Lung (tissue), 12 donors: ENCODE measurements around the gene HOXC11. TPM values are rescaled to one million over a fixed set of nuclear protein-coding genes. Genes with fewer than 3 reads are reported as not detected.

Experiments used
- ATAC-seq: fragments of 200-7000 bp; cut with Tn5 transposase; one replicate; pipeline ENCODE4 v1.9.1; 2020; ENCODE audit warnings: moderate number of reproducible peaks; ENCODE audit not compliant: insufficient read depth, low FRiP score
- DNase-seq, 3 donors: peaks; one replicate each; pipeline ENCODE4 v3.0.0-alpha.2; 2013 to 2017
- H3K27ac ChIP-seq, 2 donors: one replicate each; pipeline ENCODE4 v1.5.1; 2013; ENCODE audit warnings: mild to moderate bottlenecking in 2 of 2, moderate library complexity in 2 of 2, control low read depth in 1 of 2, inconsistent platforms in 1 of 2, low read depth in 1 of 2, low read length in 1 of 2
- H3K27me3 ChIP-seq, 3 donors: one replicate each; pipeline ENCODE4 v1.5.1; 2013; ENCODE audit warnings: low read length in 2 of 3; ENCODE audit not compliant: control insufficient read depth in 3 of 3, insufficient read depth in 3 of 3
- H3K36me3 ChIP-seq, 4 donors: one replicate each; pipeline ENCODE4 v1.5.1; 2013; ENCODE audit warnings: low read length in 4 of 4, mild to moderate bottlenecking in 1 of 4, moderate library complexity in 1 of 4; ENCODE audit not compliant: control insufficient read depth in 4 of 4, insufficient read depth in 4 of 4
- H3K4me1 ChIP-seq, 5 donors: one replicate each; pipeline ENCODE4 v1.5.1; 2013; ENCODE audit warnings: low read length in 5 of 5, mild to moderate bottlenecking in 2 of 5, moderate library complexity in 1 of 5; ENCODE audit not compliant: control insufficient read depth in 5 of 5, insufficient read depth in 5 of 5
- H3K4me3 ChIP-seq: one replicate; pipeline ENCODE4 v1.5.1; 2013; ENCODE audit warnings: mild to moderate bottlenecking, control low read depth, moderate library complexity
- H3K9ac ChIP-seq, 2 donors: one replicate each; pipeline ENCODE4 v1.5.1; 2013; ENCODE audit warnings: low read length in 2 of 2, control low read depth in 1 of 2; ENCODE audit not compliant: insufficient read depth in 1 of 2
- H3K9me3 ChIP-seq, 4 donors: one replicate each; pipeline ENCODE4 v1.5.1; 2013; ENCODE audit warnings: low read length in 3 of 4, mild to moderate bottlenecking in 1 of 4, moderate library complexity in 1 of 4; ENCODE audit not compliant: control insufficient read depth in 4 of 4, insufficient read depth in 3 of 4
- CTCF ChIP-seq: IDR thresholded peaks from 2 replicates; pipeline ENCODE4 v1.5.1; 2012; ENCODE audit warnings: mild to moderate bottlenecking; ENCODE audit errors: control extremely low read depth, extremely low read depth
- WGBS, 2 donors: extraction: QIAGEN DNeasy Blood & Tissue Kit; methylation state at CpG; one replicate each; pipeline ENCODE4 v1.1.7; 2013; 5-methylcytosine and 5-hydroxymethylcytosine counted together
- polyA plus RNA-seq, 2 donors: library from polyadenylated mRNA; stranded (reverse); fragments of 200-250 nt; gene quantifications; one replicate each; pipeline ENCODE4 v1.2.1, GENCODE V29; 2013
- total RNA-seq, 2 donors: library from RNA; depleted of rRNA in 1 of 2; stranded (reverse); fragments of >200 nt in 1 of 2; gene quantifications; one replicate each; pipeline ENCODE4 v1.2.1, GENCODE V29; 2014 to 2021
- donor health status: control.
- donor health status: control.
- donor health status: Bipolar disorder and iron deficiency.
- donor health status: healthy.
- donor health status: DM: yes; HTN: yes; CAD: no.

The HOXC11 gene
- total and polyA plus RNA-seq, 4 donors = not detected

GRCh38 chr12:53991077-53991460 lies 18.1 kb downstream of the HOXC11 start:
- Histone ChIP-seq H3K9ac (no peak overlapping the region), H3K9me3 (peaks cover 0 to 10% (median 0%) of the 10 kb centered on the region in 4 donors), H3K4me1 (peaks cover 0 to 16% (median 0%) of the 10 kb centered on the region in 5 donors), H3K4me3 (no peak overlapping the region), H3K27ac (no peak overlapping the region), H3K27me3 (peaks cover 14 to 100% (median 91%) of the 10 kb centered on the region in 3 donors), H3K36me3 (no peaks in the 10 kb centered on the region)
- WGBS, 2 donors = 1 to 6% methylated on average over 8 of the region's 8 CpGs
- DNase-seq (no peak), ATAC-seq (no peak)
- TF ChIP-seq CTCF = no peak

- Histone ChIP-seq H3K36me3 (no peaks in the 10 kb centered on the region), H3K27me3 (peaks cover 6 to 100% (median 90%) of the 10 kb centered on the region in 3 donors), H3K4me3 (no peak overlapping the region), H3K4me1 (peaks cover 0 to 15% (median 0%) of the 10 kb centered on the region in 5 donors), H3K27ac (no peak overlapping the region), H3K9ac (no peak overlapping the region), H3K9me3 (peaks cover 0 to 8% (median 0%) of the 10 kb centered on the region in 4 donors)
- DNase-seq (no peak), ATAC-seq (no peak)
- 21 to 37% methylated on average over 7 of the region's 7 CpGs for WGBS, 2 donors
- no peak for TF ChIP-seq CTCF
Measured at GRCh38 chr12:53992377-53992889, 19.5 kb downstream of the HOXC11 start.

GRCh38 chr12:53993162-53994008 lies 20.5 kb downstream of the HOXC11 start:
- peaks cover 4 to 100% (median 88%) of the 10 kb centered on the region in 3 donors for H3K27me3 ChIP-seq
- no peak overlapping the region for H3K4me3 ChIP-seq
- no peak overlapping the region for H3K9ac ChIP-seq
- H3K27ac ChIP-seq = no peak overlapping the region
- H3K36me3 ChIP-seq = no peaks in the 10 kb centered on the region
- H3K9me3 ChIP-seq = peaks cover 0 to 8% (median 0%) of the 10 kb centered on the region in 4 donors
- H3K4me1 ChIP-seq = peaks cover 0 to 15% (median 0%) of the 10 kb centered on the region in 5 donors
- DNase-seq (no peak), ATAC-seq (no peak)
- no peak for TF ChIP-seq CTCF
- 28 to 31% methylated on average over 18 of the region's 18 CpGs for WGBS, 2 donors
